Dermis lymphatic vessel endothelial cell (primary cell): ENCODE data around the gene MDK. TPM values are rescaled to one million over a fixed set of nuclear protein-coding genes. Genes with fewer than 3 reads are reported as not detected.

Experiments used
- total RNA-seq: library from RNA; depleted of rRNA; stranded (reverse); fragments of >200 nt; gene quantifications from 2 replicates; pipeline ENCODE4 v1.2.1, GENCODE V29; 2014

The MDK gene
- total RNA-seq, result 53.6 and 62.1 TPM in 2 replicates

DNA sequence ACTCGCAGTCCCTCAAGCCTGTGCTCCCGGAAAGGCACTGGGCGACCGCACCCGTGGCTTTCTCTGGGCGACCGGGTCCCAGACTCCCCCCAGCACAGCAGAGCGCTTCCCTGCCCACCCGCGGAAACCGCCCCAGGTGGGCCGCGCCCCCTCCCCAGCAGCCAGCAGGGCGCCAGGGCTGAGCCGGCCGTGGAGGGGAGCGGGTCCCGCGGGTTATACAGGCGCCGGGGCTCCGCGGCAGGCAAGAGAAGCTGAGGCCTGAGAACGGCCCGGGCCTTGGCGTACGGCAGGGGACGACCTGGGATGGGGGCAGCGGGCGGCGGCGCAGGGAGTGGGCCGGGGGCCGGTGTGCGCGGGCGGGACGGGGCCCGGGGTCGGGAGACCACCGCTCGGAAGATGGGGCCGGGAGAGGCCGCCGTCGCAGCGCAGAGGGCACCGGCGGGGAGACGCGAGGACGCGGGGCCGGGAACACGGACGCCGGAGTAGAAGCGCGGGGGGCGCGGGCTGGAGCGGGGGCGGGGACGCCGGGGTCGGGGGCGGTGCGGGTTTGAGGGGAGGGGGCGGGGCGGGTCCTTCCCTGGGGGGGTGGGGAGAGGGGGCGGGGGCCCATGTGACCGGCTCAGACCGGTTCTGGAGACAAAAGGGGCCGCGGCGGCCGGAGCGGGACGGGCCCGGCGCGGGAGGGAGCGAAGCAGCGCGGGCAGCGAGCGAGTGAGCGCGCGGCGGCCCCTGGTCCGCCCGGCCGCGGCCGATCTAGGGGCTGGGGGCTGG lies at the start of gene MDK:
Gene MDK (plus strand): TSS at position 622 of the 771 bp plus-strand sequence. CDS start 389 bp downstream, outside the sequence.

GRCh38 chr11:46346886-46347636 lies 34.4 kb upstream of the MDK start, which contains the start of gene DGKZ:
Gene DGKZ (plus strand): TSS chr11:46347463. CDS start chr11:46347660, 197 bp downstream.

GRCh38 chr11:46391578-46392420 lies 10.3 kb downstream of the MDK start, which contains the start of gene CHRM4:
Gene CHRM4 (minus strand): TSS chr11:46391776. CDS start chr11:46386557, 5,219 bp downstream.

Other genes starting within 250 kb of the MDK start
- 0.09 and 0.65 TPM in 2 replicates for gene CREB3L1, start 104.0 kb upstream of the MDK start, total RNA-seq
- gene DGKZ, start 34.2 kb upstream of the MDK start, total RNA-seq, result 43.1 and 52.0 TPM in 2 replicates
- gene CHRM4, start 10.1 kb downstream of the MDK start, total RNA-seq, result under 0.01 and 0.09 TPM in 2 replicates
- 12.2 and 12.4 TPM in 2 replicates for gene AMBRA1, start 212.4 kb downstream of the MDK start, total RNA-seq
- 4.6 and 6.9 TPM in 2 replicates for gene HARBI1, start 235.6 kb downstream of the MDK start, total RNA-seq
- gene ATG13, start 235.9 kb downstream of the MDK start, total RNA-seq, result 52.2 and 53.2 TPM in 2 replicates